Muscle of arm (tissue), 14 donors: Measurements from ENCODE around the gene AHI1. TPM values are rescaled to one million over a fixed set of nuclear protein-coding genes. Genes with fewer than 3 reads are reported as not detected.
A peak's percentile ranks its signal among the peaks of the same experiment; 100 is the strongest.

ENCODE experiments used
- DNase-seq: peaks from one replicate; pipeline ENCODE4 v3.0.0-alpha.2; 2013
- long read RNA-seq, 11 donors: transcript quantifications; one replicate each; lab custom pipeline, GENCODE V29; 2026
- polyA plus RNA-seq, 12 donors: library from polyadenylated mRNA; unstranded; fragments of 120-200 nt; gene quantifications; one replicate each; pipeline ENCODE4 v1.2.1, GENCODE V29; 2013; ENCODE audit not compliant: insufficient read length in 12 of 12

Gene AHI1
- polyA plus RNA-seq: 10 to 100 TPM in 11 of 12 donors, not detected in 1; 16.4 to 40.9 (median 24.2) TPM
- long read RNA-seq, donor 1, partial matches to known transcripts: 5 of 9 reads
- long read RNA-seq, donor 1, other reads (novel, unspliced or antisense): 0 of 9 reads
- long read RNA-seq, donor 2, partial matches to known transcripts: 0 of 1 reads
- long read RNA-seq, donor 2, other reads (novel, unspliced or antisense): 0 of 1 reads
- long read RNA-seq, donor 3, partial matches to known transcripts: 0 of 3 reads
- long read RNA-seq, donor 3, other reads (novel, unspliced or antisense): 0 of 3 reads
- long read RNA-seq, donor 4, partial matches to known transcripts: 0 of 1 reads
- long read RNA-seq, donor 4, other reads (novel, unspliced or antisense): 0 of 1 reads
- long read RNA-seq, donor 5, partial matches to known transcripts: 0 of 1 reads
- long read RNA-seq, donor 5, other reads (novel, unspliced or antisense): 0 of 1 reads
- long read RNA-seq, donor 6, partial matches to known transcripts: 0 of 2 reads
- long read RNA-seq, donor 6, other reads (novel, unspliced or antisense): 0 of 2 reads
- long read RNA-seq, donor 7, partial matches to known transcripts: 0 of 2 reads
- long read RNA-seq, donor 7, other reads (novel, unspliced or antisense): 0 of 2 reads
- long read RNA-seq, donor 8, partial matches to known transcripts: 0 of 2 reads
- long read RNA-seq, donor 8, other reads (novel, unspliced or antisense): 0 of 2 reads
- long read RNA-seq, donor 9, partial matches to known transcripts: 0 of 1 reads
- long read RNA-seq, donor 9, other reads (novel, unspliced or antisense): 0 of 1 reads
- long read RNA-seq, donor 10: 0 reads
- long read RNA-seq, donor 11, partial matches to known transcripts: 0 of 1 reads
- long read RNA-seq, donor 11, other reads (novel, unspliced or antisense): 0 of 1 reads

DNA sequence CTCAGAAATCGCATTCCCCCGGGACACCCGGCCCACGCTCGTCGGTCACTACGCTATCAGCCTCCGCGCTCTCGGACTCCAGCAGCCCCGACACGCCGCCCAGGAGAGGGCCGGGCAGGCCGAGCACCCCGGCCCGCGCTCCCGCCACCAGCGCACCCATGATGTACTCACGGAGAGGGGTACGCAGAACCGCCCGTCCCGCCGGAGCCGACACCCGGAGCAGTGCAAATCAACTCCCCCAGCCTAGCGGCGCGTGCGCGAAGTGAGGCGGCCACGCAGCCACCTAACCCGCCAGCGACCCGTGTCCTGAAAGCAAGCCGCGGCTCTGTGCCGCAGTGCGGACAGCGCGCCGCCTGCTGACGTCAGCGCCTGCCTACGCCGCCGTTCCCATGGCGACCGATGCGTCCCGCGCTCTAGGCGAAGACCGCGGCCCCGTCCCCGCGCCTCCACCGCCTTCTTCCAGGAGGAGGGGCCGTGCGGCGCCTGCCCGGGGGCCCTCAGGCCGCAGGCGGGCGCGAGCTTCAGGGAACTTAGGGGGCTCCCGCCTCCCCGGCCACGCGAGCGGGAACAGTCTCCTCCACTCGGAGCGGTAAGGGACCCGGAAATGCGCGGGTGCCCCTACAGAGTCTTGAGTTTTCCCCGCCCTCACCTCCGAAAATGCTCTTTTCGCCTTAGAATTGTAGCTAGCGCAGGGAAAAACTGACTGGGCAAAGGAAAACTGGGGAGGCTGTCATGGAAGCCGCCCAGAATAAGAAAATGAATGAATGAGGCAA is at the start of gene AHI1:
Gene AHI1 (minus strand): TSS at position 329 of the 773 bp plus-strand sequence. CDS start 5,503 bp downstream, outside the sequence.
- peak; percentile 93 for DNase-seq

DNA sequence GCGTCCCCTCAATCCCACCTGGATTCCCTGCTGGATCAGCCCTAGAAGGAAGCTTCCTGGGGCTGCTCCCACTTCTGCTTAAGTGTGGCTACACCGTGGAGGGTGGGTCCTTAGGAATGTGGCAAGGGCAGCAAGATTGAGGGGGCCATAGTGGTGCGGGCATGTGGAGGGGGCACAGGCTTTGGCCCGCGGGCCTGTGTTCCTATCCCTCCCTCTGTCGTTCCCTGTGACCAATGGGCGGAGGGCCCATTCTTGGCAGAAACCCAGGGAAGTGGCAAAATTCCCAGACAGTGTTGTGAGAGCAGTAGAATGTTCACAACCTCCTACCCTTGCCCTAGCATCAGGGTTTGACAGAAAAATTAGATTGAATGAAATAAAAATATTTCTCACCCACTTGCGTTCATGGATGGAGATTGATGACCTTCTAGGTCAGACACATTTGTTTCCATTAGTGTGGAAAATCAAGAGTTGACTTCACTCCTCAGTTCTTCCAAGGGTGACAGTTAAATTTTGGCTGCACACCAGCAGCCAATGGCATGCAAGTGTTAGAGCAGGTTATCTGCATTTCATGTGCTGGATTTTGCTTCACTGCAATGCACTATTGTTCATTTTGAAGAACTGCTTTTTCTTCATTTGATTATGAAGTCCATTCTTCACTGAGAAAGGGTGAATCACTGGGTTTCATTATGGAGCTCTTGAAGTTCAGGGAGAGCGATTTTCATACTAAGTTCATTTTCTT is 49.3 kb upstream of the AHI1 start:
- DNase-seq: no peak

DNA sequence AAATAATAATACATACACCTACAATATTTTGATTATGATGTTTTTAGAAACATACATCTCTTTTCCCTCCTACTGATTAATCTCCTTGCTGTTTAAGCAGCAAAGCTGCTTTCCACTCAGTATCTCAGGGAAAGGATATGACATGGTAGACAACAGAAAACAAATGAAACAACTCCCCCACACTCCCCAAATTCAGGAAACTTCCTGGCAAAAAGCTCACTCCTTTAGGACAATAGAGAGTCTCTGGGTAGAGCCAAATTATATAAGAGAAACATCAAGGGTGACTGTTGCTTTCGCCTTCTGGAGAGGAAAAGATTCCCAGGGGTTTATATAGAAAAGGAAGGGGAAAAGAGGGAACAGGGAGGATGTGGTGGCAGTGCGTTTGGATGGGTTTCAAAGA is 48.7 kb upstream of the AHI1 start:
- no peak for DNase-seq

DNA sequence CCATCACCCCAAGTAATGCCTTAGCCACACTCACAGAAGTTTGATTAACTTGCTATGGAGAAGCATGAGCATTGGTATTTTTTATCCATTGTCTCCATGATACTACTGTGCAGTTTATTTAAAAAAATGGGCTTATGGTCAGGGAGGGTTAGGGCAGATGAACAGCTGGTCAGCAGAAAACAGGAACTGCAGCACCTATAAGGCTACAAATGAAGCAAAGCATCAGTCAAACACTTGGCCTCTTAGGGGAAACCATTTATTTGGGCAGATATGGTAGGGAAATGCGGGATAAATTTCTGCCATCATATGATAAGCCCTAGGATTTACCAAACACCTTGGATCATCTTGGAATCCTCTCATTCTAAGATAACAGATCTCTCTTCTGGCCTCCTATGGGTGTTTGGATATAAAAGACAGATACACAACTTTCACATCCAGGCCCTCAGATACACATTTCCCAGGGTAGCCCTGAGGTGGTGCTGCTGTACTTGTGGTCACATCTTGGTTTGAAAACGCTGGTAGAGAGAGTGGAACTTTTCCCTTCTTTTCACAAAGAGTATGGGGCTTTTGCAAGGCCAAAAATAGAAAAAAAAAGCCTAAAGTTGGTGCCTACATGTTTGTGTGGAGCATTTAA is 42.8 kb upstream of the AHI1 start:
- no peak for DNase-seq

DNA sequence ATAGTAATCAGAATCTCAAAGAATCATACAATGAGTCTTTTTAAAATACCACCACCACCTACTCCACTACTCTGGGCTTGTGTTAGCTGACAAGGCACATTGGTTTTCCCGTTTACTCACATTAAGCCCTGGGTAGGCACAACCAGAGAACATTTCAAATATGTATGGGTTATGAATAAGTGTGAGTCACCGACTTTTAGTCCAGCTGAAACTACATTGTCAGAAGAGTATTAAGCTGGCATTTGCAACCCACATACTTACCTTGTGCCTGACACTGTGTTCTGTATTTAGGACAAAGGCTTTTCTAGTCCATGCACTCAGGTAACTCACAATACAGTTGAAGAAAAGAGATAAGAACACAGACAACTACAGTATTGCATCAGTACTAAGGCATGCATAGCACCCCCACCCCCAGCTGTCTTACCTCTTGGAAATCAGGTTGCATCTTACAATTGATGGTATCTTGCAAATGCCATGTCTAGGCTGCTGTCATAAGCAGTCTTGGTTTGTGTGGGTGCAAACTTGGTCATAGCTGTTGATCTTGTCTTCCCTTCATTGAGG is 40.3 kb upstream of the AHI1 start:
- DNase-seq: no peak

DNA sequence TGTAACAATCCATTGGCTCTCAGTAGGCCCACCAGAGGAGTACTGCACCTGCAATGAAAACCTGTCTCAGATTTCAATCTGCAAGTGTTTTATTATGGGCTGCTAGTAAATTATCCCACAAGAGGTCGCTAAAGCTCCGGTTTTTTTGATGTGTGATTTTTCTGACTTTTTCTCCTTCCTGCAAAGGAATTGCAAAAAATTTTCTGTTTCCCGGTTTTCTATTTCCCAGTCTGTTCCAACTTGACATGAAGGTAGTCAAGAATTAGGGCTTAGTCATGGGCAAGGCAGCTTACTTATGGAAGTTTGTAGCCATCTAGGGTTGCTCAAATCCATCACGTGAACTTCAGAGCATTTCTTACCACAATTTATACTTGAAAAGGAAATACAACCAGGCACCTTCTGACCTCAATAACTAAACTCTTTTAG is 38.5 kb upstream of the AHI1 start:
- DNase-seq: peak; percentile 71

DNA sequence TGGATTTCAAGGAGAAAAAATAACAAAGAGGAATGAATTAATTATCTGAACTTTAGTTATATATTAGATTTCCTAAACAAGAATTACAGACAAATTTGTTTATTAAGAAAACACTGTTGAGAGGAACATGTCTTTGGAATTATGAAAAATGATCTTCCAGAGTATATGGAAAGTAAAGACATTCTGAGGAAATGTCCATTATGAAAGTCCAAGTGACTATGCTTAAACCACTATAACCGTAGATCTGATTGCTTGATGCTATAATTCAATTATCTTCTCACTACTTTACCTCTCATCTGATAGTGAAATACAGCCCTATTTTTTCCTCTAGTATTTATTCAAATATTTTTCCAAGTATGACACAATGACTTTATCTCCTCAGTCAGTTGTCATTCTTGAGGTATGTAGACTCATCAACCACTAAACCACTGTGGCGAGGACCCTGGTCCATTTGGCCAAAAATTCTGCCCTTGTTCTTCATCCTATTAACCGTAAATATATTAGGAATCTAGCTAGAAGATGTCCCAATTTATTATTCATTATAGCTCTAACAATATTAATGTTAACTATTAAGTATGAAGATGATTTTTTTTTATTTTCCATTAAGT is 37.3 kb upstream of the AHI1 start:
- DNase-seq: no peak

DNA sequence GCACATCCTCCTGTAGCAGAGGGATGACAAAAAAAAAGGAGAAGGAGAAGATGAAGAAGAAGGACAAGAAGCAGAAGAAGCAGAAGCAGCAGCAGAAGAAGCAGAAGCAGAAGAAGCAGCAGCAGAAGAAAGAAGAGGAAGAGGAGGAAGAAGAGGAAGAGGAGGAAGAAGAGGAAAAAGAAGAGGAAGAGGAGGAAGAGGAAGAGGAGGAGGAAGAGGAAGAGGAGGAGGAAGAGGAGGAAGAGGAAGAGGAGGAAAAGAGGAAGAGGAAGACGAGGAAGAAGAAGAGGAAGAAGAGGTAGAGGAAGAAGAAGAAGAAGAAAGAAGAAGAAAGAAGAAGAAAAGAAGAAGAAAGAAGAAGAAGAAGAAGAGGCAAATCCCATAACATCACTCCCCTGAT is 35.0 kb upstream of the AHI1 start:
- no peak for DNase-seq

DNA sequence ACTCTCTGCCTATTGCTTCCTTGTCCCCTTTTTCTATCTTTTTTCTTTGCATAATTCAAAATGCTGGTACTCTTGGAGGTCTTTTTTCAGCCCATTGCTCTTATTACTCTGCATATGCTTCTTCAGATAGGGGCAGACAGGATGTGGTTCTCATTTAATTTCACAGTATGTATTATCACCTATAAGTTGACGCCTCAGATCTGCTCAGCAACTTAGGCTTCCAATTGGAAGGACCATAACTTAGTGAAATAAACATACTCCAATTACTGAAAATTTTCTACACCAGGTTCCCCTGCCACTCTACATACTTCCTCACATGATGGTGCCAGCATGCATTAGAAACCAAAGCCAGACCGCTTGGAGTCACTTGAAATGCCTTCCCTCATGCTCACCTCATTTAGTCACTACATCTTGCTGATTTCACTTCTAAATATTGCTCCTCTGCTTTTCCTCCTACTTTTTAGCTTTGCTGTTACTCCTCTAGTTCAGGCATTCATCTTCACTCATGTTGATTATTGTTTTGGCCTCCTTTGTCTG is 34.5 kb upstream of the AHI1 start:
- no peak for DNase-seq

DNA sequence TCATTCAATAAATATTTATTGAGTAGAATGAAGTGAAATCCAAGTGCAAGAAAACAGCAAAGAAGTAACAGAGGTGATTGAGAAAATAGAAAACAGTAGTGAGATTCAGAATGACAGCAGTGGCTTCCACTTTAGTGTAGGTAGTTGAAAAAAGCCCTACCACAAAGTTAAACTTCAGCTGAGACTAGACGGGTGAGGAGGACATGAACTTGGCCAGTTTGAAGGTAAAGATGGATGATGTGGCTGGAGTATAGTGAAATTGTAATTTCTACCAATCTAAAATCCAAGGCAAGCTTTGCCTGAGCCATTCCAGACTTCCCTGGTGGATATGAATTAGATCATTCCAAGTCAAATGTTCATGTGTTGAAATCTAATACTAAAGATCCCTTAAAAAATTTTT is 32.6 kb upstream of the AHI1 start:
- DNase-seq: no peak

DNA sequence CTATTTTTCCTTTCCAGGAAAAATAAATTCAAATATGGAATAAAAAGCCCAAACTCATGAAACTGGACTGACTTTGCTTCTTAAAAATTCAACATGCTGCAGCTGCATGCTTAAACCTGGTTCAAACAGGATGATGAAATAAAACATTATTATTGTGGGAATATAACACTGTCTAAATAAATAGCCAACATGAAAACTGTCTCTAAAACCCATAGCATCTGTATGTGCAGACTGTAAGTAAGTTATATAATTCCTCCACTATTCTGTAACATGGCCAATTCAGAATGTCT is 30.4 kb upstream of the AHI1 start:
- DNase-seq: peak; percentile 68

DNA sequence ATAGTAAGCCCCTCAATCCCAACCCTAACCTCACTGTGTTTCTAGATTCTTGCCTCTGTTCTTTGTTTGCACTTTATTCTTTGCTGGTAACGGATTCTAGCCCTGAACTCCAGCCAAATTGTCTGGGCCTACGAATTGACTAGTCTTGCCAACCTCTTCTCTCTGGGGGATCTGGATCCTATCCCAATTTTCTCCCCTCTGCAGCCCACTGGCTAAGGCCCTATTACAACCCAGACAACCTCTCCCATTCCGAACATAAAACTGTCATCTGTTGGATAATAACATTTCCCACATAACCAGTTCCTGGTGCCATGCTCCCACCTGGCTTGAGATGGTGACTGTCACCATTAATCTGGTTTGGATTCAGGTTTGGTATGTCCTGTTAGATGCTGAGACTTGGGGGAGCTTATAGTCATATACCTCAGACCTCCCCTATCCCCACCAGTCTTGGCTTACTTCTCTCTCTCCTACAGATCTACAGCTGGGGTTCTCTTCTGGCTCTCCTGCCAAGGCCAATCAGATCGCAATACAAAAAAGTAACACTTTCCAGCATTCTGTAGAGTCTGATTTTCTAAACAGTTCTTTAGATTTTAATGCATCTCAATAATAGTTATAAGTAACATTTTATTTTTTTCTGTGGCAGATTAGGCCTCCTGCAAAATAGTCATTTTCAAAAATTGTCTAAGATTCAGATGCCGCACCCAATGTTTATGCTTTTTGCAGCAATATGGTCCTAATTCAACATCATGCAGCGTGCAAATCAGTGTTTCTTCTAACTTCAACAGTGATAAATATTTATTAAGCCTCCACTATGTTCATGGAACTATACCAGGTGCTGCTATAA is 29.8 kb upstream of the AHI1 start:
- DNase-seq: peak; percentile 66

DNA sequence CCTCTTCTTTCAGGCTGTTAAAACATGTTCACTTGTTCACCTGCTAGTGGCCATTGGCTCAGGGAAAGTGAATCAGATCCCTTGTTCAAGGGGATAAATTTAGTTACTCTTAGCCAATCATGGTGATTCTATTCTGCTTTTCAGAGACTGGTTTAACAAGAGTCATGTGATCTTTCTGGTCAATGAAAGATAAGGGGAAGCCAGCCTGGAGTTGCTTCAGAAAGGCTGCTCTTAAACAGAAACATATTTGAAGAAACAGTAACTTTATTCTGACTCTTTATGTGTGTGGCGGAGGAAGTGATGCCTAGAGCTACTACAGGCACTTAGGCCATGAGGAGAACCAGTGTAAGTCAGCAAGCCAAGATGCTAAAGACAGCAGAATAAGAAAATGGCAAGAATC is 28.1 kb upstream of the AHI1 start:
- DNase-seq: no peak

DNA sequence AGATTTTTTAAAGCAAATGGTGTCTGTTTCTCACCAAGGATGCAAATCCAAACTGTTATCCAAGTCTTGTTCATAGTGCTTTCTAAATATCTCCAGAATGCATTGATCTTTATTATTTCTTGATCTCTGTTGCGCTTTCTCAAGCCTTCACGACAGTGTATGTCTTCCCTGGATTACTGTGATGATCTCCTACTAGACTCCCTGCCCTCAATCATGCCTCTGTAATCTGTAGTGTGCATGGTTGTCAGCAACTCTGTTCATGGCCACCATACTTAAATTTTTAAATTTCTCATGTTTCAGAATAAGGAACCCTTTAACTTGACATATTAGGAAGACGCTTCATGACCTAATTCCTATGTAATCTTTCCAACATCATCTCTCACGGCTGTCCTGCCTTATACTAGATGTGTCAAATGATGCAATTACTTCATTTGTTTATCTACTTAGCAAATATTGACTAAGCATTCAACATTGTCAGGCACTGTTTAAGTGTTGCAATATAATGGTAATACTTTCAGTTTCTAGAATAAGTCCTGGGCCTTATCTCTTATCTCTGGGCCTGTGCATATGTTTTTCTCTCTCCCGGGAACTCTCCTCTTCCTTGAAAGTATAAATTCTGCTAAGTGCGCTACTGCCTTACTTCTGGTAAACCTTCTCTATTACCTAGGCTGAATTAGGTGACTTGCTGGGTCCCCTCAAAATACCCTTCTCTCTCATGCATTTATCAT is 25.6 kb upstream of the AHI1 start:
- no peak for DNase-seq

DNA sequence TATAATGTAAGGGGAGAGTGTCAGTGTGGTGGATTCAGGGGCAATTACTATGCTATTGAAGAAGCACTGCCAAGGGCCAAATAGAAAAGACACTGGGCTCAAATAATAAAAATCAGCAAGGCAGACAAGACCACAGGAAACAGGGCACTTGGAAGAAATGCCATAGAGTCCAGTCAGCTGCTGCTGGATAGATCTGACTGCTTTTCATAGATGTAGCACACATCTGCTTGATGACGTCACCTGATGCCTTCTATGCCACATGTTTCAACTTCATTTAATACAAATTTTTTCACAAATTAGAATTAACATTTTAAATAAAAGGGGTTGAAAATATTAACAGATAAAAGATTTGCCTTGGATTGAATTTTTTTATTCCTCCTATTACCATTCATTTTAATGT is 23.9 kb upstream of the AHI1 start:
- no peak for DNase-seq

DNA sequence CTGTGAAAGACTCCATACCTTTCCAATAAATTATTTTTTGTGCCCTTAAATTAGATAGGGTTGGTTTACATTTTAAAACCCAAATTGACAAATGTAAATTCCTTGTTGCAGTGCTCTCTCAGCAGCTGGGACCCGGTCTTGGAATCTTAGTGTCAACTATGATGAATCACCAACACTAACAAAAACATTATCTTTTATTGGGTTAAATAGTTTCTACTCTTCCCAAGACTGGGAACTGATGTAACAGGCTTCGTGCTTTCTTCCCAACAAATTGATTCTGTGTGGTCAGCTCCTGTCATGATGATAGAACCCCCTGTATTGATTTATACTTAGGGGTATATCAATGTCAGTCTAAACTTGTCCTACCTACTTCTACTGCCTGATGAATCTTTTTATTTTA is 23.2 kb upstream of the AHI1 start:
- DNase-seq: no peak

DNA sequence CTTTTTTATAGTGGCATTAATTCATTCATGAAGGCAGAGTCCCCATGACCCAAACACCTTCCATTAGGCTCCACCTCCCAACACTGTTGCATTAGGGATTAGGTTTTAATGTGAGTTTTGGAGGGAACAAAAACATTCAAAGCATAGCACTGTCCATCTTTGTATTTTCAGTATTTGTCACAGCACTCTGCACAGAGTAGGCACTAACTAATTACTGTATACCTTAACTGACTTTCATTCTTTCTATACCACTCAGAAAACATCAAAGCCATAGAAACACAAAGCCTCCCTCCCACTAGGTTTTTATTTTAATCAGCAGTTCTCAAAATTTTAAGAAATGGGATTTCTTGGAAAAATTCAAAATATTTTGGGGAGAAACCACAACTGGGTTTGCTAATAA is 21.8 kb upstream of the AHI1 start:
- DNase-seq: no peak

DNA sequence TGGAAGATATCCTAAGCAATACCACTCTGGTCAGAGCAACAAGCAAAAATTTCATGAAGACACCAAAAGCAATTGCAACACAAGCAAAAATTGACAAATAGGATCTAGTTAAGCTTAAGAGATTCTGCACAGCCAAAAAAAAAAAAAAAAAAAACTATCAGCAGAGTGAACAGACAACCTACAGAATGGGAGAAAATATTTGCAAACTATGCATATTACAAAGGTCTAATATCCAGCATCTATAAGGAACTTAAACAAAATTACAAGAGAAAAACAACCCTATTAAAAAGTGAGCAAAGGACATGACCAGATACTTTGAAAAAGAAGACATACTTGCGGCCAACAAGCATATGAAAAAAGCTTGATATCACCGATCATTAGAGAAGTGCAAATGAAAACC is 20.0 kb upstream of the AHI1 start:
- no peak for DNase-seq
